Kidney (tissue), 14 donors: ENCODE data around the gene PRPSAP1. TPM values are rescaled to one million over a fixed set of nuclear protein-coding genes. Genes with fewer than 3 reads are reported as not detected.

ENCODE experiments used
- DNase-seq, 5 donors: peaks; one replicate each; pipeline ENCODE4 v3.0.0-alpha.2; 2013 to 2020
- FAIRE-seq: peaks from 2 replicates; lab custom pipeline; 2012; peaks lifted over from hg19 to GRCh38; lab: Jason Lieb, UNC
- H3K27ac ChIP-seq, 2 donors: one replicate each; pipeline ENCODE4 v1.7.0; 2013; ENCODE audit warnings: low read depth in 2 of 2, low read length in 2 of 2, inconsistent platforms in 1 of 2
- H3K27me3 ChIP-seq: one replicate; pipeline ENCODE4 v1.7.1; 2013; ENCODE audit warnings: low read length, inconsistent platforms; ENCODE audit not compliant: control insufficient read depth, insufficient read depth
- H3K36me3 ChIP-seq, 3 donors: one replicate each; pipeline versions ENCODE4 v1.7.0 to v1.7.1; 2013; ENCODE audit warnings: low read length in 3 of 3, control low read depth in 1 of 3, inconsistent platforms in 1 of 3; ENCODE audit not compliant: insufficient read depth in 3 of 3, control insufficient read depth in 2 of 3
- H3K4me1 ChIP-seq, 3 donors: one replicate each; pipeline versions ENCODE4 v1.7.0 to v1.7.1; 2013; ENCODE audit warnings: low read length in 3 of 3, inconsistent platforms in 1 of 3, low read depth in 1 of 3; ENCODE audit not compliant: control insufficient read depth in 2 of 3, insufficient read depth in 2 of 3
- H3K4me3 ChIP-seq, 3 donors: one replicate each; pipeline versions ENCODE4 v1.7.0 to v1.8.1; 2013; ENCODE audit warnings: low read length in 3 of 3, control low read depth in 1 of 3, inconsistent platforms in 1 of 3
- H3K9ac ChIP-seq, 3 donors: one replicate each; pipeline versions ENCODE4 v1.7.0 to v1.7.1; 2013; ENCODE audit warnings: low read length in 3 of 3, control low read depth in 1 of 3, inconsistent platforms in 1 of 3
- H3K9me3 ChIP-seq, 3 donors: one replicate each; pipeline versions ENCODE4 v1.7.0 to v1.7.1; 2013; ENCODE audit warnings: low read length in 3 of 3, control low read depth in 1 of 3, inconsistent platforms in 1 of 3; ENCODE audit not compliant: control insufficient read depth in 2 of 3, insufficient read depth in 1 of 3
- intact Hi-C: fragments of 100-400 bp; cut with DNase I; formaldehyde crosslinking; loops from one replicate; pipeline ENCODE4 v1.11.1; 2022
- polyA plus RNA-seq: library from polyadenylated mRNA; stranded (reverse); fragments of 350-450 nt; fragmentation: Illumina TruSeq; extraction: RNeasy Lipid Tissue Mini Kit (QIAGEN cat#74804); gene quantifications from one replicate; pipeline ENCODE4 v1.2.3, GENCODE V29; 2014; ENCODE audit warnings: low read depth, low replicate concordance; ENCODE audit not compliant: insufficient read depth
- total RNA-seq: library from RNA; stranded (reverse); fragmentation: NEBNext Ultra II Directional; extraction: Animal tissue kit (Norgen Biotek cat#: 25700); gene quantifications from one replicate; pipeline ENCODE4 v1.2.1, GENCODE V29; 2021
- TF ChIP-seq, protein P1 (sequence below): IDR thresholded peaks from 3 replicates; pipeline ENCODE4 v1.5.1; 2012; ENCODE audit warnings: mild to moderate bottlenecking, moderate library complexity, borderline replicate concordance; ENCODE audit not compliant: insufficient read depth; ENCODE audit errors: extremely low read depth
- donor health status: control.
- donor health status: control.
- donor health status: control.
- donor health status: control.
- donor health status: control.
- donor health status: DM: yes; HTN: yes; CAD: no.
- donor health status: Normal renal cell carcinoma (clear cell type).

Gene PRPSAP1
- total and polyA plus RNA-seq, 2 donors from 2014 or later, result 37.6 to 39.9 TPM

DNA sequence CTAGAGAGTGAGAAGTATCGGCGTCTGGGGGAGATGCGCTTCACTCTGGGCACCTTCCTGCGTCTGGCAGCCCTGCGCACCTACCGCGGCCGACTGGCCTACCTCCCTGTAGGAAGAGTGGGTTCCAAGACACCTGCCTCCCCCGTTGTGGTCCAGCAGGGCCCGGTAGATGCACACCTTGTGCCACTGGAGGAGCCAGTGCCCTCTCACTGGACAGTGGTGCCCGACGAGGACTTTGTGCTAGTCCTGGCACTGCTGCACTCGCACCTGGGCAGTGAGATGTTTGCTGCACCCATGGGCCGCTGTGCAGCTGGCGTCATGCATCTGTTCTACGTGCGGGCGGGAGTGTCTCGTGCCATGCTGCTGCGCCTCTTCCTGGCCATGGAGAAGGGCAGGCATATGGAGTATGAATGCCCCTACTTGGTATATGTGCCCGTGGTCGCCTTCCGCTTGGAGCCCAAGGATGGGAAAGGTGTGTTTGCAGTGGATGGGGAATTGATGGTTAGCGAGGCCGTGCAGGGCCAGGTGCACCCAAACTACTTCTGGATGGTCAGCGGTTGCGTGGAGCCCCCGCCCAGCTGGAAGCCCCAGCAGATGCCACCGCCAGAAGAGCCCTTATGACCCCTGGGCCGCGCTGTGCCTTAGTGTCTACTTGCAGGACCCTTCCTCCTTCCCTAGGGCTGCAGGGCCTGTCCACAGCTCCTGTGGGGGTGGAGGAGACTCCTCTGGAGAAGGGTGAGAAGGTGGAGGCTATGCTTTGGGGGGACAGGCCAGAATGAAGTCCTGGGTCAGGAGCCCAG lies 33.5 kb upstream of the PRPSAP1 start:
- intact Hi-C loops, result no loop called here
- H3K4me3 ChIP-seq, result no peak overlapping the region
- H3K27ac ChIP-seq, result no peak overlapping the region
- no peaks in the 10 kb centered on the region for H3K27me3 ChIP-seq
- H3K9ac ChIP-seq, result no peak overlapping the region
- TF ChIP-seq, protein P1, sequence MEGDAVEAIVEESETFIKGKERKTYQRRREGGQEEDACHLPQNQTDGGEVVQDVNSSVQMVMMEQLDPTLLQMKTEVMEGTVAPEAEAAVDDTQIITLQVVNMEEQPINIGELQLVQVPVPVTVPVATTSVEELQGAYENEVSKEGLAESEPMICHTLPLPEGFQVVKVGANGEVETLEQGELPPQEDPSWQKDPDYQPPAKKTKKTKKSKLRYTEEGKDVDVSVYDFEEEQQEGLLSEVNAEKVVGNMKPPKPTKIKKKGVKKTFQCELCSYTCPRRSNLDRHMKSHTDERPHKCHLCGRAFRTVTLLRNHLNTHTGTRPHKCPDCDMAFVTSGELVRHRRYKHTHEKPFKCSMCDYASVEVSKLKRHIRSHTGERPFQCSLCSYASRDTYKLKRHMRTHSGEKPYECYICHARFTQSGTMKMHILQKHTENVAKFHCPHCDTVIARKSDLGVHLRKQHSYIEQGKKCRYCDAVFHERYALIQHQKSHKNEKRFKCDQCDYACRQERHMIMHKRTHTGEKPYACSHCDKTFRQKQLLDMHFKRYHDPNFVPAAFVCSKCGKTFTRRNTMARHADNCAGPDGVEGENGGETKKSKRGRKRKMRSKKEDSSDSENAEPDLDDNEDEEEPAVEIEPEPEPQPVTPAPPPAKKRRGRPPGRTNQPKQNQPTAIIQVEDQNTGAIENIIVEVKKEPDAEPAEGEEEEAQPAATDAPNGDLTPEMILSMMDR, result no peak
- no peak for FAIRE-seq
- no peak for DNase-seq
- peaks cover 0 to 12% (median 0%) of the 10 kb centered on the region in 3 donors for H3K36me3 ChIP-seq
- H3K4me1 ChIP-seq, result peaks cover 0 to 25% (median 0%) of the 10 kb centered on the region in 3 donors
- H3K9me3 ChIP-seq, result no peaks in the 10 kb centered on the region

DNA sequence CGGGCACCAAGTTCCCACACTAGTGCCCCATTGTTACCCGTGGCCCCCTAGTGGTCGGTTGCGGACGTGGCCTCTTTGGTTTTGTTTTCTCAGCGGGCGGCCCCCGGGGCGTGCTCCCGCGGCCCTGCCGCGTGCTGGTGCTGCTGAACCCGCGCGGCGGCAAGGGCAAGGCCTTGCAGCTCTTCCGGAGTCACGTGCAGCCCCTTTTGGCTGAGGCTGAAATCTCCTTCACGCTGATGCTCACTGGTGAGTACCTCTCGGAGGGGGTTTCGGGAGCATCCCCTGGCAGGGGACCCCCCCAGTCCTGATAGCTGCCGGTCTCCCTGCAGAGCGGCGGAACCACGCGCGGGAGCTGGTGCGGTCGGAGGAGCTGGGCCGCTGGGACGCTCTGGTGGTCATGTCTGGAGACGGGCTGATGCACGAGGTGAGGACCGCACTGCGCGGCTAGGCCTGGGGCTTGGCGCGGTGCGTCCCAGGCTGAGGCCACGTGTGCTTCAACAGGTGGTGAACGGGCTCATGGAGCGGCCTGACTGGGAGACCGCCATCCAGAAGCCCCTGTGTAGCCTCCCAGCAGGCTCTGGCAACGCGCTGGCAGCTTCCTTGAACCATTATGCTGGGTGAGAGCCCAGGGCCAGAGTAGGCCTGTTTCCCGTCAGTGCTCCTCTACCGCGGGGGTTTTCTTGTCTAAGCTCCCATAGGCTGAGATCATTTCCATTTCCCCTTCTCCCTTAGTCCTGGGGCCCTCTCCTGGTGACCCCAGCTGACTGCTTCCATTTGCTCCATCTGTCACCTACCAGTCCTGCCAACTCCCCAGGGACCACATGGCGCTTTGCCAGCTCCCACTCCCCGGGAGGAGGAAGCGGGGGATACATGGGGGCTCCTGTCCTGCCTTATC lies 32.4 kb upstream of the PRPSAP1 start:
- TF ChIP-seq, protein P1, result peak; percentile 65
- DNase-seq (peak in 4 of 5 donors; percentile 78 to 91 (median 82)), FAIRE-seq (no peak)
- Histone ChIP-seq H3K4me1 (peaks cover 0 to 25% (median 0%) of the 10 kb centered on the region in 3 donors), H3K36me3 (peaks cover 0 to 9% (median 0%) of the 10 kb centered on the region in 3 donors), H3K27me3 (no peaks in the 10 kb centered on the region), H3K9ac (no peak overlapping the region), H3K4me3 (peak overlapping the region in 1 of 3 donors; percentile 44), H3K9me3 (no peaks in the 10 kb centered on the region), H3K27ac (no peak overlapping the region)
- intact Hi-C loops, result no loop called here

DNA sequence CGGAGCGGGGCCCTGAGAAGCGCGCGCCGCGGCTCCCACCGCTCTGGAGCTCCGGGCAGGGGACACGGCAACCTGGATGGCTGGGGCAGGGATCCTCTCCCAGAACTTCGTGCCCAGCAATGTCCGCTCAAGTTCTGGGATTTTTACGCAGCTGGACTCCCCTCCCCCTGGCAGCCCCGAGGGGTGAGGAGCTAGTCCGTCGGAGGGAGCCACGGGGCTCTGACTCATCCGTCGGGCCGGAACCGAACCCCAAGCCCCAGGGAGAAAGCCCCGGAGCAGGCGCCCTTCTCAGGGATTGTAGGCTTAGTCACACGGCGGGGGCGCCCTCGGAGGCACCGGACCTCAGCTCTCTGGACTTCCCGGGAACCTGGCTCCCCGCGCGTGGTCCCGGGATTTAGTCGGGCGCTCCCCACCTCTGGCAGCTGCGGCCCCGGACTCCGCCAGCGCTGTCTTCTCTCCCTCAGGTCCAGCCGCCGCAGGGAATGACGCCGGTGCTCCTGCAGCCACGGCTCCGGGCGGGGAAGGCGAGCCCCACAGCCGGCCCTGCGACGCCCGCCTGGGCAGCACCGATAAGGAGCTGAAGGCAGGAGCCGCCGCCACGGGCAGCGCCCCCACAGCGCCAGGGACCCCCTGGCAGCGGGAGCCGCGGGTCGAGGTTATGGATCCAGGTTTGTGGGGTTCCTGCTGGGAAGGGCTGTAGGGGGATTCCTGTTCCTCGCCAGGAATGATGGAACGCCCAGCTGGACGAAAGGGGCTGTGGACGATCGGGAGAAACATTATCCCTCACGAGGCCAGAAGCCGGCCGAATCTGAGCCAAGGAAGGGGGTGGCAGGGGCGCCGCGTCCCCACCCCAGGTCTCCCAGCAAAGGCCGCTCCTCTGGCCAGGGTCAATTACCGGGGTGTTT lies 31.5 kb upstream of the PRPSAP1 start:
- no peaks in the 10 kb centered on the region for H3K9me3 ChIP-seq
- no peak for FAIRE-seq
- intact Hi-C loops, result no loop called here
- H3K4me3 ChIP-seq, result peak overlapping the region in 1 of 3 donors; percentile 52
- peak overlapping the region in 1 of 2 donors; percentile 65 for H3K27ac ChIP-seq
- TF ChIP-seq, protein P1, result no peak
- H3K9ac ChIP-seq, result peak overlapping the region in 2 of 3 donors; percentile 12 to 39
- H3K27me3 ChIP-seq, result no peaks in the 10 kb centered on the region
- peak in 3 of 5 donors; percentile 31 to 86 (median 65) for DNase-seq
- peaks cover 0 to 5% (median 0%) of the 10 kb centered on the region in 3 donors for H3K36me3 ChIP-seq
- peaks cover 0 to 25% (median 0%) of the 10 kb centered on the region in 3 donors for H3K4me1 ChIP-seq
